PC-9 (cell line): ENCODE results near the gene MAP2K5. TPM values are rescaled to one million over a fixed set of nuclear protein-coding genes. Genes with fewer than 3 reads are reported as not detected.

Experiments used
- Bru-seq: library from RNA; stranded (reverse); fragments of 400-500 nt; gene quantifications from one replicate; lab custom pipeline; 2021; lab: Mats Ljungman, UMichigan
- BruChase-seq, 2 experiments: library from RNA; stranded (reverse); fragments of 400-500 nt; gene quantifications; one replicate each; lab custom pipeline; 2021; lab: Mats Ljungman, UMichigan
- BruUV-seq: library from RNA; stranded (reverse); fragments of 400-500 nt; replicated peaks from 2 replicates; lab custom pipeline; 2021; lab: Mats Ljungman, UMichigan
- CTCF ChIA-PET: fragments of 300-600 bp; sonication (Branson Sonifier 250); formaldehyde crosslinking; loops from one replicate; lab custom pipeline; 2022; ENCODE audit warnings: antibody characterized with exemption; lab: Charles Lee
- POLR2A ChIA-PET: fragments of 300-600 bp; sonication (Branson Sonifier 250); formaldehyde crosslinking; loops from one replicate; lab custom pipeline; 2022; ENCODE audit warnings: antibody characterized with exemption; ENCODE audit not compliant: unreplicated experiment; lab: Charles Lee
- DNase-seq, 2 experiments: peaks; one replicate each; pipeline versions ENCODE4 v3.0.0 to v3.0.0-alpha.2; 2015 to 2022; ENCODE audit warnings: mixed read lengths in 1 of 2
- H2AFZ ChIP-seq: fragments of 200-600 bp; sonication (generic); 2 replicates; pipeline ENCODE4 v1.8.1; 2017; ENCODE audit warnings: antibody characterized with exemption
- H3F3A ChIP-seq: fragments of 200-600 bp; sonication (generic); 2 replicates; pipeline ENCODE4 v1.8.1; 2017; ENCODE audit warnings: antibody characterized with exemption, mild to moderate bottlenecking, low read depth; ENCODE audit not compliant: insufficient read depth
- H3K27ac ChIP-seq: fragments of 200-600 bp; sonication (generic); 2 replicates; pipeline ENCODE4 v1.6.1; 2016; ENCODE audit warnings: mixed run types
- H3K27me3 ChIP-seq: fragments of 200-600 bp; sonication (generic); 2 replicates; pipeline ENCODE4 v1.6.1; 2016; ENCODE audit warnings: low read depth, mixed run types; ENCODE audit not compliant: insufficient read depth
- H3K36me3 ChIP-seq: fragments of 200-600 bp; sonication (generic); 2 replicates; pipeline ENCODE4 v1.6.1; 2016; ENCODE audit warnings: low read depth, mixed run types
- H3K4me1 ChIP-seq: fragments of 200-600 bp; sonication (generic); replicated peaks from 2 replicates; pipeline ENCODE4 v1.6.1; 2016; ENCODE audit warnings: mixed run types; ENCODE audit not compliant: insufficient read depth
- H3K4me2 ChIP-seq: fragments of 200-600 bp; sonication (generic); 2 replicates; pipeline ENCODE4 v1.6.1; 2017; ENCODE audit warnings: mixed run types
- H3K4me3 ChIP-seq: fragments of 200-600 bp; sonication (generic); 2 replicates; pipeline ENCODE4 v1.6.1; 2016; ENCODE audit warnings: mixed run types
- H3K79me2 ChIP-seq: fragments of 200-600 bp; sonication (generic); 2 replicates; pipeline ENCODE4 v1.6.1; 2017; ENCODE audit warnings: low read depth, mixed run types
- H3K9me2 ChIP-seq: fragments of 200-600 bp; sonication (generic); 2 replicates; pipeline ENCODE4 v1.8.1; 2017; ENCODE audit warnings: mild to moderate bottlenecking; ENCODE audit not compliant: insufficient read depth
- H3K9me3 ChIP-seq: fragments of 200-600 bp; sonication (generic); 2 replicates; pipeline ENCODE4 v1.8.1; 2016; ENCODE audit warnings: low read depth; ENCODE audit not compliant: insufficient read depth
- H4K20me1 ChIP-seq: fragments of 200-600 bp; sonication (generic); 2 replicates; pipeline ENCODE4 v1.8.1; 2017; ENCODE audit not compliant: insufficient read depth
- EZH2 ChIP-seq: fragments of 200-600 bp; sonication (generic); IDR thresholded peaks from 2 replicates; pipeline ENCODE4 v1.8.0; 2017; ENCODE audit warnings: antibody characterized with exemption, low read depth
- intact Hi-C: fragments of 100-400 bp; cut with micrococcal nuclease; formaldehyde crosslinking; loops from one replicate; pipeline ENCODE4 v1.10.0; 2022; ENCODE audit not compliant: unreplicated experiment
- long read RNA-seq: library from polyadenylated mRNA; stranded (forward); transcript quantifications from one replicate; pipeline ENCODE4 v2.0.0, GENCODE V29; 2022
- total RNA-seq: library from RNA; stranded (reverse); gene quantifications from 2 replicates; pipeline ENCODE4 v1.2.3, GENCODE V29; 2021
- TF ChIP-seq, protein P1 (sequence below): fragments of 200-600 bp; sonication (generic); conservative IDR thresholded peaks from 2 replicates; pipeline ENCODE4 v1.6.1; 2017; ENCODE audit warnings: mixed run types, antibody characterized with exemption, mild to moderate bottlenecking, moderate library complexity

MAP2K5 gene
- total RNA-seq (25.6 and 26.9 TPM in 2 replicates), Bru-seq, nascent RNA (percentile 65 among the genes with signal in this experiment), BruChase-seq, experiment 1, labeled RNA remaining after a 2-hour chase (percentile 68 among the genes with signal in this experiment), BruChase-seq, experiment 2, labeled RNA remaining after a 6-hour chase (percentile 45 among the genes with signal in this experiment)
- long read RNA-seq, transcript MAP2K5-201 (22 exons, 2,347 nt), result major isoform, 8 of 20 reads
- long read RNA-seq, partial matches to known transcripts, result 0 of 20 reads
- long read RNA-seq, other reads (novel, unspliced or antisense), result 8 of 20 reads

DNA sequence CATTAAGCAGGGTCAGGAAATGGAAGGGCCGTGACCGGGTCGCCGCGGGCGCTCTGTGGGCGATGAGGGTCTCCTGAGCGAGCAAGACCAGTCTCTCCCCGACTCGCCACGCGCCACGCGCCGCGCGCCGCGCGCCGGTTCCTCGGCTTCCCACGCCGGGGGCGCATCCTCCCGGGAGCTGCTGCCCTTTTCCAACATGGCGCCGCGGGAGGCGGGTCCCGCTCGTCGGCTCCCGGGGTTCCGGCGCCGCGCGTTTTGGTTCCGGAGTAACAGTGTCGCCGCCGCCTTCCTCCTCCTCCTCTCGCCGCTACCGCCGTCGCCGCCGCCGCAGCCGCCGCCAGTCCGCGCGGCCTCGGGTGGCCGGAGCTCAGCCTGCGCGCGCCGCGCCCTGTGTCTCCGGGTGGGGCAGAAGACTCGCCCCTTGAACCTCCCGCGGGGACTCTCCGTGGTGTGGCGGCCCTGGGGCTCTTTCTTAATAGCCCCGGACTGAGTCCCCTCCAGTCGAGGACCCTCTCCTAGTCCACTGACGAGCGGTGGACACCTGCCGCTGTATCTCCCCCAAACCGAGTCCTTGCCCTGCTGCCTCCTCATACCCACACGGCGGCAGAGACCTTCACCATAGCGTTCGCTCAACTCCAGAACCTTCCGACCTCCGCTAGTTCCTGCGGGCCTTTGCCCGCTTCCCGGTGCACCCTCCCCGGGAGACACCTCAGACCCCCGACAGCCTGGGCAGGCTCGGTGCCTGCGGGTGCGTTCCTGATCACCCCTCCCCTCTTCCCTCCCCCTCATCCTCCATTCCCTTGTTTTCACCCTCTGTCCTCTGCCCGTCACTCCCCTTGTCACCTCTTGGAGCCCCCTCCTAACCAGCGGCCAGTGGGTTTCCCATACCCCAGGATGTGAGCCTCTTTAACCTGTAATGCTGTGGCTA, at the start of gene MAP2K5:
Gene MAP2K5, plus strand, starts transcription at position 284 of the 928 bp plus-strand sequence. Its CDS starts 633 bp downstream, at position 917.
- no TSS peak for BruUV-seq
- H3K79me2 ChIP-seq, result no peaks in the 10 kb centered on the region
- CTCF ChIA-PET, result interaction anchor here (0.5 kb wide), 1 partner anchor 24 kb away, joined by 7 read pairs; no protein-coding TSS in a partner anchor
- no peaks in the 10 kb centered on the region for H3K27me3 ChIP-seq
- intact Hi-C loops, result loop anchor here (5.0 kb wide), 1 partner anchor 295 kb away; no protein-coding TSS in a partner anchor
- no peaks in the 10 kb centered on the region for H3K9me2 ChIP-seq
- peak within 1 kb of the TSS; percentile 82 for H3K4me3 ChIP-seq
- TF ChIP-seq EZH2, result no peak
- TF ChIP-seq, protein P1, sequence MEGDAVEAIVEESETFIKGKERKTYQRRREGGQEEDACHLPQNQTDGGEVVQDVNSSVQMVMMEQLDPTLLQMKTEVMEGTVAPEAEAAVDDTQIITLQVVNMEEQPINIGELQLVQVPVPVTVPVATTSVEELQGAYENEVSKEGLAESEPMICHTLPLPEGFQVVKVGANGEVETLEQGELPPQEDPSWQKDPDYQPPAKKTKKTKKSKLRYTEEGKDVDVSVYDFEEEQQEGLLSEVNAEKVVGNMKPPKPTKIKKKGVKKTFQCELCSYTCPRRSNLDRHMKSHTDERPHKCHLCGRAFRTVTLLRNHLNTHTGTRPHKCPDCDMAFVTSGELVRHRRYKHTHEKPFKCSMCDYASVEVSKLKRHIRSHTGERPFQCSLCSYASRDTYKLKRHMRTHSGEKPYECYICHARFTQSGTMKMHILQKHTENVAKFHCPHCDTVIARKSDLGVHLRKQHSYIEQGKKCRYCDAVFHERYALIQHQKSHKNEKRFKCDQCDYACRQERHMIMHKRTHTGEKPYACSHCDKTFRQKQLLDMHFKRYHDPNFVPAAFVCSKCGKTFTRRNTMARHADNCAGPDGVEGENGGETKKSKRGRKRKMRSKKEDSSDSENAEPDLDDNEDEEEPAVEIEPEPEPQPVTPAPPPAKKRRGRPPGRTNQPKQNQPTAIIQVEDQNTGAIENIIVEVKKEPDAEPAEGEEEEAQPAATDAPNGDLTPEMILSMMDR, result no peak
- H3K9me3 ChIP-seq, result no peaks in the 10 kb centered on the region
- POLR2A ChIA-PET, result interaction anchor here (0.6 to 0.7 kb wide), 2 partner anchors 22 to 59 kb away, joined by 4 to 6 read pairs; partner anchors contain the start of gene C15orf61
- DNase-seq, result peak; percentile 48 to 80
- peak within 1 kb of the TSS; percentile 96 for H3K4me2 ChIP-seq
- peak within 1 kb of the TSS; percentile 96 for H2AFZ ChIP-seq
- peak within 1 kb of the TSS; percentile 54 for H3K27ac ChIP-seq
- no peaks in the 10 kb centered on the region for H3K36me3 ChIP-seq
- H3F3A ChIP-seq, result peaks cover 8% of the 10 kb centered on the region; the same call in 1 of the 2 replicates
- no peaks in the 10 kb centered on the region for H4K20me1 ChIP-seq
- H3K4me1 ChIP-seq, result peaks cover 7% of the 10 kb centered on the region

DNA sequence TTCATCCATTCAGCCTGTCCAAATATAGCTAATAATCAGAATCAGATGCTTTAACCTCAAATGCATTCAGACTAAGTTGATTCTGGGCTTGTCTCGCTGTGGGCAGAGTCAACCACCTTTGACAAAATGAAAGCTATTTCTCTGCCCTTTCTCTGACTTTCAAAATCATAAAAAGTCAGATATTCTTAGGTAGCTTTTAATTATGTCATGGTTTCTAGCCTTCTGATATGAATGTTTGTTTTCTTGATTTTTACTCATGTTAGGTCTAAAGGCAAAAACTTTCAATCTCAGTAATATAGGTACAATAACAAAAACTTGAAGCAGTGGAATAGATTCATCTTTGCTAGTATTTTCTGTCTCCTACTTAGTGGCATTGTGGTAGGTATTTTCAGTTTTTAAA, 46.9 kb upstream of the MAP2K5 start:
- Histone ChIP-seq H3K79me2 (no peaks in the 10 kb centered on the region), H3K4me3 (no peak overlapping the region), H4K20me1 (no peaks in the 10 kb centered on the region), H3K9me2 (no peaks in the 10 kb centered on the region), H3K27me3 (no peaks in the 10 kb centered on the region), H2AFZ (no peak overlapping the region), H3K36me3 (no peaks in the 10 kb centered on the region), H3K4me2 (no peak overlapping the region), H3F3A (no peaks in the 10 kb centered on the region), H3K4me1 (no peaks in the 10 kb centered on the region), H3K27ac (no peak overlapping the region), H3K9me3 (no peaks in the 10 kb centered on the region)
- ChIA-PET CTCF (no interaction called here), POLR2A (no interaction called here)
- DNase-seq, result no peak
- intact Hi-C loops, result no loop called here
- no peak for TF ChIP-seq EZH2
- TF ChIP-seq, protein P1, result no peak
- no TSS peak for BruUV-seq

DNA sequence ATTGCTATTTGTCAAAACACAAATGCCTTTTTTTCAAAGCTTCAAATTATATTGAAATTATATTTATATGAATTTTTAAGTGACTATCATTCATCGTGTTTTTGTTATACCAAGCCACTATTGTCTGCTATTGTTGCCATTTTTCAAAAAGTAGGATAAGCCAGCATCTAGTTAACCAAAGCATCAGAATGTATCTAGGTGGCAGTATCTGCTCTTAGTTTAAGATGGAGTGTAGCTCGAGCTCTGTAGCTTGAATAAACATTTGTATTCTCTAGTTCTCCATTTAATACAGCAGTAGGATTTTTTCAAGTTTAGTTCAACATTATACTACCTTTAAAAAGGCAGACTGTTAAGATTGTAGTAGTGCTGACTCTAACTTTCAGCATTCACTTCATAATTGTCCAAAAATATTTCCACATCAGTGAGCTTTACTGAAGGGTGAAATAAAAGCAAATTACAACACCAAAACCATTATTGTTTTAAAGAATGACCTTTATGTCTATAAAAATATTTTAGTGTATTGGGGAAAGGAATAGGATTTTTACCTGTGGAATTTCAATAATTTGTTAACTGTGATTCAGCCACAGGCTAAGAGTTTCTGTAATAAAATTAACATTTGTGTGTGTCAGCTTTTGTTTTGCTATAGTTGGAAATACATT, 41.2 kb upstream of the MAP2K5 start:
- H3K27ac ChIP-seq, result no peak overlapping the region
- CTCF ChIA-PET, result no interaction called here
- POLR2A ChIA-PET, result no interaction called here
- no peaks in the 10 kb centered on the region for H3K79me2 ChIP-seq
- no peaks in the 10 kb centered on the region for H3K36me3 ChIP-seq
- no peak overlapping the region for H2AFZ ChIP-seq
- intact Hi-C loops, result no loop called here
- no peaks in the 10 kb centered on the region for H3K27me3 ChIP-seq
- H3K9me2 ChIP-seq, result no peaks in the 10 kb centered on the region
- H3K4me2 ChIP-seq, result no peak overlapping the region
- no peak for DNase-seq
- TF ChIP-seq EZH2, result no peak
- TF ChIP-seq, protein P1, result no peak
- H3K9me3 ChIP-seq, result no peaks in the 10 kb centered on the region
- no peaks in the 10 kb centered on the region for H4K20me1 ChIP-seq
- no peaks in the 10 kb centered on the region for H3K4me1 ChIP-seq
- BruUV-seq, result no TSS peak
- no peak overlapping the region for H3K4me3 ChIP-seq
- H3F3A ChIP-seq, result no peaks in the 10 kb centered on the region
